Anterior cingulate cortex (tissue), 58 donors: ENCODE results near the gene ACER3.
A peak's percentile ranks its signal among the peaks of the same experiment; 100 is the strongest.
"Not testable (repeated sequence)": the region's sequence is repeated elsewhere in the genome, so short reads cannot be mapped to it uniquely, and the experiment has no call there.

Experiments used
- DNase-seq, 58 donors: peaks; one replicate each; lab custom pipeline; 2025; lab: John Stamatoyannopoulos, UW

The ACER3 gene

GRCh38 chr11:76835928-76836612, 24.6 kb upstream of the ACER3 start:
- DNase-seq, result peak in 24 of 58 donors; percentile 5 to 82 (median 42)

- peak in 2 of 58 donors; percentile 14 to 59 for DNase-seq
Measured at GRCh38 chr11:76836613-76837291, 24.0 kb upstream of the ACER3 start.

- peak in 19 of 58 donors; percentile 5 to 70 (median 22) for DNase-seq
Measured at GRCh38 chr11:76837696-76838677, 22.7 kb upstream of the ACER3 start.

- DNase-seq, result peak in 4 of 58 donors; percentile 8 to 15 (median 12)
Measured at GRCh38 chr11:76838678-76839068, 22.0 kb upstream of the ACER3 start.

GRCh38 chr11:76839311-76839710, 21.4 kb upstream of the ACER3 start:
- no peak for DNase-seq

GRCh38 chr11:76841923-76842452, 18.7 kb upstream of the ACER3 start:
- no peak for DNase-seq

- DNase-seq, result no peak
Measured at GRCh38 chr11:76843907-76844306, 16.8 kb upstream of the ACER3 start.

GRCh38 chr11:76844511-76844910, 16.2 kb upstream of the ACER3 start:
- no peak for DNase-seq

- DNase-seq, result no peak
Measured at GRCh38 chr11:76845069-76845468, 15.6 kb upstream of the ACER3 start.

GRCh38 chr11:76846441-76846840, 14.3 kb upstream of the ACER3 start:
- no peak for DNase-seq

- no peak for DNase-seq
Measured at GRCh38 chr11:76849376-76849775, 11.3 kb upstream of the ACER3 start.

GRCh38 chr11:76850130-76850529, 10.6 kb upstream of the ACER3 start:
- no peak for DNase-seq

GRCh38 chr11:76850815-76851214, 9.9 kb upstream of the ACER3 start:
- peak in 1 of 58 donors; percentile 8 for DNase-seq

- no peak for DNase-seq
Measured at GRCh38 chr11:76854709-76855108, 6.0 kb upstream of the ACER3 start.

GRCh38 chr11:76855670-76856069, 5.0 kb upstream of the ACER3 start:
- DNase-seq, result not testable (repeated sequence)

- DNase-seq, result no peak
Measured at GRCh38 chr11:76856106-76856505, 4.6 kb upstream of the ACER3 start.

GRCh38 chr11:76856571-76856970, 4.1 kb upstream of the ACER3 start:
- no peak for DNase-seq

- no peak for DNase-seq
Measured at GRCh38 chr11:76857781-76858410, 2.8 kb upstream of the ACER3 start.

- no peak for DNase-seq
Measured at GRCh38 chr11:76859708-76860227, 950 bp upstream of the ACER3 start.

GRCh38 chr11:76861490-76861953, 804 bp downstream of the ACER3 start:
- DNase-seq, result peak in 1 of 58 donors; percentile 19
